Inflammatory macrophage treated with lipopolysaccharide for 4 hours (primary cell): ENCODE results near the gene ZBTB16.
"Not testable (repeated sequence)": the region's sequence is repeated elsewhere in the genome, so short reads cannot be mapped to it uniquely, and the experiment has no call there.

Experiments used
- DNase-seq: peaks from one replicate; pipeline ENCODE4 v3.0.0-alpha.2; 2020

The ZBTB16 gene

GRCh38 chr11:114044042-114044871 lies 15.3 kb upstream of the ZBTB16 start:
- DNase-seq, result no peak

DNA sequence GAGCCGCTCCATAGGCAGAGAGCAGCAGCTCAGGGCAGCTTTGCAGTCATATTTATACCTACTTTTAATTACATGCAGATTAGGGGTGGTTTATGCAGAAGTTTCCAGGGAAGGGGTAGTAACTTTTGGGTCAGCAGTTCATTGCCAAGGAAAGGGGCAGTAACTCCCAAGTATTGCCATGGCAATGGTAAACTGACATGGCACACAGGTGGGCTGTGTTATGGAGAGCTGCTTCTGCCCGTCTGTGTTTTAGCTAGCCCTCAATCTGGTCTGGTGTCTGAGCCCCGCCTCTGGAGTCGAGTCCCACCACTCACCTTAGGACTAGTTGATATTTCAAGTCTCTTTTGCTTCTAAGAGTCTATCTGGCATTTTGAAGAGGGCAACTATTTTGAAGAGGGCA lies 12.2 kb upstream of the ZBTB16 start:
- no peak for DNase-seq

GRCh38 chr11:114049050-114049449 lies 10.5 kb upstream of the ZBTB16 start:
- no peak for DNase-seq

- DNase-seq, result not testable (repeated sequence)
Measured at GRCh38 chr11:114049766-114050165, 9.7 kb upstream of the ZBTB16 start.

- no peak for DNase-seq
Measured at GRCh38 chr11:114050258-114050927, 9.1 kb upstream of the ZBTB16 start.

DNA sequence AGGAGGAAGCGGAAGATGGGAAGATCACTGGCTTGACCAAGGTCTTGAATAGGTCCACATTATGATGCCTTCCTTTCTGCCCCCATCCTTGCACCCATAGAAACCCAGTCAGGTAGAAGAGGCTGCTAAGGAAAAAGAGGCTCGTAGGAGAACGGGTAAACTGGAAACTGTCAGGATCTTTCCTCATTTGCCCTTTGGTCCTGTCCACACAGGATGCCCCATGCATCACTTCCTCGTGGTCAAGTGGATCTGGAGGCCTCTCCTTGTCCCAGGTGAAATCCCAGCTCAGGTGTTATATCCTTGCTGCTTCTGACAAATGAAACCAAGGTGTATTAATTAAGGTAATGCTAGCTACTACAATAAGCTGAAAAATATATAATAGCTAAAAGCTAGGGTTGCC lies 8.0 kb upstream of the ZBTB16 start:
- no peak for DNase-seq

DNA sequence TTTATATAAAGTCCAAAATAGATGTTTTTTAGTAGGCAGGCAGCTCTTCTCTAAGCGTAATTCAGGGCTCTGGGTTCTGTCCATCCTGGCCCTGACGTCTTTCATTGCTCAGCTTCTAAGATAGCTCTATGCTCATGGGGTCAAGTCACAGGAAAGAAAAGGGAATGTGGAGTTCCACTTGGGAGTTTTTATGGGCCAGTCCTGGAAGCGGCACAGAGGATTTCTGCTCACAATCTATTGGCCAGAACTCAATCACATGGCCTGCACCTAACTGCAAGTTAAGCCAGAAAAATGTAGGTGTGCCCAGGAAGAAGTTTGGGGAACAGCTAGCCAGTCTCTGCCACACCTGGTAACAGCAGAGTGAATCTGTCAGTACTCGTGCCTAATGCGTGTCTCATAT lies 7.4 kb upstream of the ZBTB16 start:
- no peak for DNase-seq

GRCh38 chr11:114053406-114053805 lies 6.1 kb upstream of the ZBTB16 start:
- no peak for DNase-seq

DNA sequence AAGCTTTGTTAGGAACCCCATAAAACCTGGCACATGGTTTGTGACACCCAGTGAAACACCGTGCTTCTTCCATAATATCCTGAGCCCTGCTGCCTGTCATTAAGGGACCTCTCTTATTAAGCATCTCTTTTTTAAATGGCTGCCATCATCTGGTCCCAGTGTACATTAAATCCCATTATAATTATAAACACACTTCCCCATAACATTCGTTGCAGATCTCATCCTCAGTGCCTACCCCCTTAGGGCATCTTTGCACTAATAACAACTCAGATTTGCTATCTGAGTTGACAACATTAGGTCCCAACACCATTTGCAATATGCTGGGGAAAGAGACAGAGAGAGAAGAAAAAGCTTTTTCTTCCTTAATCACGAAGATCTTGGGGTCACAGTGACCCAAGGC lies 4.7 kb upstream of the ZBTB16 start:
- no peak for DNase-seq

GRCh38 chr11:114056409-114056808 lies 3.1 kb upstream of the ZBTB16 start:
- no peak for DNase-seq

DNA sequence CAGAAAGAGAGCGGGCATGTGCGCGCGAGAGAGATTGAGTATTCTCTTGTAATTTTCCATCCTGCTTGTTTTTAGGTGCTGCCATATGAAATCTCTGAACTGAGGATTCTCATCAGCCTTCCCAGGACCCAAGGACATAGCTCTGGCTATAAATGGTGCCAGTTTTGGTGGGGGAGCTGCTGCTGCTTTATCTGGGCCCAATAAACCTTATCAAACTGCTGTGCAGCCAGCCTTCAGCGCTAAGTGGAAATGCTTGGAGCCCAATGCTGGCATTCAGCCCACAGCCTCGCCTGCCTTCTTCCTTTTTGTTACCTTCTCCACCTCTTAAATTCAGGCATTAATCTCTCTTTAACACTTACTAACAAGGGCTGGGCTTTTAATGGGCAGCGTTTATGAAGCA lies 2.4 kb upstream of the ZBTB16 start:
- no peak for DNase-seq

GRCh38 chr11:114057605-114058004 lies 1.9 kb upstream of the ZBTB16 start:
- DNase-seq, result no peak

DNA sequence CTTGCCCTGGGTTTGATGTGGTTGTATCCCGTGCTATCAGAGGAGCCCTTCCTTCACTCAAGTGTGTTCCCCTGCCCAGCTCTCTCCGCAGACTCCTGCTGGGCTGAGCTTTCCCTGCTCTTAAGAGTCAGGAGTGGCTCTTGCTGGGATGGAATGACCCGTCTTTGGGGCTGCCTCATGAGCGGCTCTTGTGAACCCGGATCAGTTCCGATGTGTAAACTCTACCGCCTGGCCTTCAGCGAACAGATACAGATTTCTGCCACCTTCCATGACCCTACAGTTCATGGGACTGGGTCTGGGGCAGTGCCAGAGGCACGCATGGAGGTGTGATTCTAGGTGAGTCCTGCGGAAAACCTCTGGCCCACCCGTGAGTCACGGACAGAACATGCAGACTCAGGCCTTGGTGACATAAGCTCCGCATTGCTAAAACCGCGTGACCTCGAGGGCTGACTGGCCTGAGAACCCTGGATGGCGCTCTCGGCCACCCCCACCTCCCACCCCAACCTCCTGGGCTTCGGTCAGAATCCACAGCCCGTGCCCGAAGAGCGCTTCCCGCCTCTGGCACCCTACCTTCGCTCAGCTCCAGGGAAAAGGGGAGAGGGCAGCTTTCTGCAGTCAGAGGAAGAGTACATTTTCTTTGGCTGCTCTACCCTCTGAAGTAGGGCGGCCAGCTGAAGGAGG lies 1.3 kb upstream of the ZBTB16 start:
- no peak for DNase-seq

DNA sequence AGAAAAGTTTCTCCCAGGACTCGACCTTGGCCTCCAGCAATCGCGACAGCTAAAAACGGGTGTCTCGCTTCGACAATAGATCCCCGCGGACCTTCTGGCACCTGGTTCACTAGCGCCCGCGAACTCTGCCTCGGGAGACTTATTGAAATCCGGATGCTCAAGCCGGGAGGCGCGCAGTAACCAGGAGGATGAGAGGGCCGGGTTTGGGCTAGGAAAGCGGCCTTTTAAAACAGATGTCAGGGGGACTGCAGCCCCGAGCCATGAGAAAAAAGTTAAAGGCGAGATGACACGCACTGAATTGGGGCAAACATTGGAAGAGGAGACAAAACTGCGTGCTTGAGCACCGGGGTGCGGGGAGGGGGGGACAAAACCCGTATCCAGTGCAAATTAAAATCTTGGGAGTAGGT lies 637 bp upstream of the ZBTB16 start:
- DNase-seq, result no peak

DNA sequence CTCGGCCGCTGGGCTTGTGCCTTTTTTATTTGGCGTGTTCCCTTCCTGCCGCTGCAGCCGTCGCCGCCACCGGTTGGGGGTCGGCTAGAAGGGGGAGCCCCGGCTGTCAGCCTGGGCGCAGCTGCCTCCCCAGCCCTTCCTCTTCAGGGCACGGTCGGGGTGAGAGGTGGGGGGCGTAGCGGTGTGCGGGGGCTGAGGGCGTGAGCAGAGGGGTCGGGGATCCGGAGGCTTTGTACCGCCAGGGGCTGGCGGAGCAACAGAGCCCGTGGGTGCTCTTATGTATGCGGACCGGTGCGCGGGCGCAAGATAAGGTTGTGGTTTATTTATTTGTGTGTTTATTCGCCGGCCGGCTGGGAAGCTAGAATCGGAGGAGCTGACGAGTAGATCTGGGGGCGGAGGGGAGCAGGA lies 477 bp downstream of the ZBTB16 start:
- peak; percentile 15 for DNase-seq

- DNase-seq, result peak; percentile 28
Measured at GRCh38 chr11:114060392-114061047, 1.0 kb downstream of the ZBTB16 start.

- no peak for DNase-seq
Measured at GRCh38 chr11:114061048-114061680, 1.7 kb downstream of the ZBTB16 start.

DNA sequence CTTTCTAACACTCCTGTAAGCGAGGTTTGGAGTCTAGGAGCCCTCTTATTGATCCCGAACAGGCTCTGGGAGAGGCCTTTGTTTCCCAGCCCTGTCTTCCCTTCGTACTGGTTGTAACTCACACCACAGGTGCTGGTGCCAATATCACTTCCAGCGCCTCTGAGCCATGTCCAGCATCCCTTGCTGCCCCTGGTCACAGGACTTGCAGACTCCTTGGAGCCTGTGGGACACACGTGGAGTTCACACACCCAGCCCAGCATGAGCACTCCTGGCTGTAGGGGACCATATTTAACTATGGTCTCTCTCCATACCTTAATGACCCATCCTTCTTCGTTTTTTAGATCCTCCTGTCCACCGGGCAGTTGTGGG lies 2.2 kb downstream of the ZBTB16 start:
- DNase-seq, result no peak

- DNase-seq, result no peak
Measured at GRCh38 chr11:114062272-114062671, 2.8 kb downstream of the ZBTB16 start.

DNA sequence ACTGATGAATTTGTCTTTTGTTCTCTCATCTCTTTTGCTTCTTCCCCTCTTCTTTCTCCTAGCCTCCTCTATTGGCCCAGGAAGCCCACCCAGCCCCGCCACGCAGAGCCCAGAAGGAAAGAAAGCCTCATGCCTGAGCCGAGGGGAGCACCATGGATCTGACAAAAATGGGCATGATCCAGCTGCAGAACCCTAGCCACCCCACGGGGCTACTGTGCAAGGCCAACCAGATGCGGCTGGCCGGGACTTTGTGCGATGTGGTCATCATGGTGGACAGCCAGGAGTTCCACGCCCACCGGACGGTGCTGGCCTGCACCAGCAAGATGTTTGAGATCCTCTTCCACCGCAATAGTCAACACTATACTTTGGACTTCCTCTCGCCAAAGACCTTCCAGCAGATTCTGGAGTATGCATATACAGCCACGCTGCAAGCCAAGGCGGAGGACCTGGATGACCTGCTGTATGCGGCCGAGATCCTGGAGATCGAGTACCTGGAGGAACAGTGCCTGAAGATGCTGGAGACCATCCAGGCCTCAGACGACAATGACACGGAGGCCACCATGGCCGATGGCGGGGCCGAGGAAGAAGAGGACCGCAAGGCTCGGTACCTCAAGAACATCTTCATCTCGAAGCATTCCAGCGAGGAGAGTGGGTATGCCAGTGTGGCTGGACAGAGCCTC lies 3.8 kb downstream of the ZBTB16 start:
- no peak for DNase-seq

- no peak for DNase-seq
Measured at GRCh38 chr11:114063829-114064201, 4.3 kb downstream of the ZBTB16 start.

DNA sequence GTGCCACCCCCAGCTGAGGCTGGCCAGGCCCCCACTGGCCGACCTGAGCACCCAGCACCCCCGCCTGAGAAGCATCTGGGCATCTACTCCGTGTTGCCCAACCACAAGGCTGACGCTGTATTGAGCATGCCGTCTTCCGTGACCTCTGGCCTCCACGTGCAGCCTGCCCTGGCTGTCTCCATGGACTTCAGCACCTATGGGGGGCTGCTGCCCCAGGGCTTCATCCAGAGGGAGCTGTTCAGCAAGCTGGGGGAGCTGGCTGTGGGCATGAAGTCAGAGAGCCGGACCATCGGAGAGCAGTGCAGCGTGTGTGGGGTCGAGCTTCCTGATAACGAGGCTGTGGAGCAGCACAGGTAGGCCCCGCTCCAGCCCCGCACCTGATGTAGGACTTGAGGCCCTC lies 4.7 kb downstream of the ZBTB16 start:
- DNase-seq, result no peak
